CD4-positive, alpha-beta memory T cell (primary cell): ENCODE results near the gene GOLGA8B. TPM values are rescaled to one million over a fixed set of nuclear protein-coding genes. Genes with fewer than 3 reads are reported as not detected.
"Not testable (repeated sequence)": the region's sequence is repeated elsewhere in the genome, so short reads cannot be mapped to it uniquely, and the experiment has no call there.

ENCODE experiments used
- CTCF ChIA-PET: fragments of 350-600 bp; sonication (Branson Sonifier 250); formaldehyde crosslinking; loops from one replicate; lab custom pipeline; 2021; ENCODE audit warnings: inconsistent platforms; ENCODE audit not compliant: partially characterized antibody; lab: Charles Lee
- POLR2A ChIA-PET: fragments of 350-600 bp; sonication (Branson Sonifier 250); formaldehyde crosslinking; loops from one replicate; lab custom pipeline; 2021; ENCODE audit not compliant: partially characterized antibody; lab: Charles Lee
- DNase-seq, 5 donors: peaks; one replicate each; pipeline versions ENCODE4 v3.0.0 to v3.0.0-alpha.2; 2020 to 2022; ENCODE audit warnings: mixed read lengths in 1 of 5
- H3K27ac ChIP-seq: one replicate; pipeline ENCODE4 v1.7.0; 2013; ENCODE audit warnings: low read depth, low read length
- H3K27me3 ChIP-seq: 2 replicates; pipeline ENCODE4 v1.7.0; 2013; ENCODE audit warnings: mild to moderate bottlenecking, low read length, moderate library complexity; ENCODE audit not compliant: insufficient read depth
- H3K36me3 ChIP-seq: 2 replicates; pipeline ENCODE4 v1.7.0; 2013; ENCODE audit warnings: mild to moderate bottlenecking, low read length, moderate library complexity; ENCODE audit not compliant: insufficient read depth
- H3K4me1 ChIP-seq: 2 replicates; pipeline ENCODE4 v1.7.0; 2013; ENCODE audit warnings: mild to moderate bottlenecking, low read length, moderate library complexity; ENCODE audit not compliant: insufficient read depth
- H3K4me3 ChIP-seq, 2 donors: one replicate each; pipeline ENCODE4 v1.7.0; 2013; ENCODE audit warnings: low read length in 2 of 2, mild to moderate bottlenecking in 1 of 2
- H3K9me3 ChIP-seq, 2 donors: one replicate each; pipeline ENCODE4 v1.7.0; 2013; ENCODE audit warnings: low read length in 2 of 2, control low read depth in 1 of 2; ENCODE audit not compliant: control insufficient read depth in 1 of 2
- H3K27ac Mint-ChIP-seq, 7 donors: one replicate each; pipeline ENCODE4 v1.8.0; 2020 to 2021; ENCODE audit warnings: mixed read lengths in 7 of 7, mild to moderate bottlenecking in 6 of 7, inconsistent platforms in 3 of 7, moderate library complexity in 3 of 7
- H3K27me3 Mint-ChIP-seq, 2 donors: one replicate each; pipeline ENCODE4 v1.8.0; 2020 to 2021; ENCODE audit warnings: mixed read lengths in 2 of 2
- H3K36me3 Mint-ChIP-seq, 2 donors: one replicate each; pipeline ENCODE4 v1.8.0; 2020 to 2021; ENCODE audit warnings: mixed read lengths in 2 of 2, inconsistent platforms in 1 of 2, mild to moderate bottlenecking in 1 of 2
- H3K4me1 Mint-ChIP-seq, 4 donors: one replicate each; pipeline ENCODE4 v1.8.0; 2020 to 2021; ENCODE audit warnings: mixed read lengths in 4 of 4, mild to moderate bottlenecking in 1 of 4
- H3K4me3 Mint-ChIP-seq, 8 donors: one replicate each; pipeline ENCODE4 v1.8.0; 2020 to 2021; ENCODE audit warnings: mixed read lengths in 8 of 8, mild to moderate bottlenecking in 7 of 8, moderate library complexity in 6 of 8, inconsistent platforms in 3 of 8
- H3K9me3 Mint-ChIP-seq, 8 donors: one replicate each; pipeline ENCODE4 v1.8.0; 2020 to 2021; ENCODE audit warnings: mixed read lengths in 8 of 8, mild to moderate bottlenecking in 5 of 8, inconsistent platforms in 3 of 8, moderate library complexity in 1 of 8
- intact Hi-C: fragments of 100-400 bp; cut with micrococcal nuclease; formaldehyde crosslinking; loops from one replicate; pipeline ENCODE4 v1.15.1; 2023
- polyA plus RNA-seq, 2 donors: library from polyadenylated mRNA; unstranded; fragments of 300-500 nt; fragmentation: Illumina TruSeq; gene quantifications; one replicate each; pipeline ENCODE4 v1.2.3, GENCODE V29; 2021
- total RNA-seq, 2 experiments: library from RNA; stranded (reverse); gene quantifications; one replicate each; pipeline ENCODE4 v1.2.3, GENCODE V29; 2021

The GOLGA8B gene
- total and polyA plus RNA-seq, 4 experiments from 2014 or later = 4.8 to 340 (median 169) TPM

DNA sequence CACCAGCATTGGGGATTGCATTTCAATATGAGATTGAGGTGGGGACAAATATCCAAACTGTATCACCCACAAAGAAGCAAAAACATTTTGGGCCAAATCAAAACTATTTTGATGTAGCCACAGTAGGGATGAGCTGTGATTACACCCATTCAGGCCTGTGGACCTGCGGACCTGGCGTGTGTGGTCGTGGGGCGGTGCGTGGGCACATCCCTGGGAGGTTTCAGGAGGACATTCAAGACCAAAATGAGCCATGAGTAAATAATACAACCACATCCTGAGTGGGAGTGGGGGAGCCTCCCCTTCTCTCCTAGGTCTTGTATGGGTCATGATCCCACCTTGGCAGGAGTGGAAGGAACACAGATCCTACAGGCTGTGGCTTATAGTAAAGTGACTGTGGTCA is 23.7 kb downstream of the GOLGA8B start:
- H3K27ac Mint-ChIP-seq, H3K27me3 ChIP-seq: not testable (repeated sequence)

DNA sequence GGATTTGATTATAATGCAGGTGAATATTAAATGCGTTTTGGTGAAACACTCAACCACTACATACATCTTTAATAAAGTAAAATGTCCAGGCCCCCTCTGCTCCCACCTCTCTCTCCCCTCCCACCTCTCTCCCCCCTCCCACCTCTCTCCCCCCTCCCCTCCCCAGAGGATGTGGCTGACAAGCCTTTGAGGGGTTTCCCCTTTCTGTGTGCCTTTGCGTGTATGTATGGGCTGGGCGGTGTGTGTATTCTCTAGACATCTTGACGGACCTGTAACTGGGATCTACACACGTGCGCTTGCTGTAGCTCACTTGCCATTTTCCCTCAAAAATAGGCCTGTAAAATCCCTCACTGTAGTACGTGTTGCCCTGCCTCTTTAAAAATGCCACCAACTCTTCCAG is 28.3 kb downstream of the GOLGA8B start:
- H3K36me3 Mint-ChIP-seq, H3K9me3 Mint-ChIP-seq: not testable (repeated sequence)

More for the DNA sequence above, 23.7 kb downstream of the GOLGA8B start:
- H3K27me3 Mint-ChIP-seq, H3K4me1 ChIP-seq, H3K27ac ChIP-seq, DNase-seq, H3K4me3 ChIP-seq, H3K36me3 Mint-ChIP-seq, intact Hi-C loops, H3K4me3 Mint-ChIP-seq, POLR2A ChIA-PET, CTCF ChIA-PET, H3K4me1 Mint-ChIP-seq, H3K36me3 ChIP-seq, H3K9me3 Mint-ChIP-seq, H3K9me3 ChIP-seq: not testable (repeated sequence)

DNA sequence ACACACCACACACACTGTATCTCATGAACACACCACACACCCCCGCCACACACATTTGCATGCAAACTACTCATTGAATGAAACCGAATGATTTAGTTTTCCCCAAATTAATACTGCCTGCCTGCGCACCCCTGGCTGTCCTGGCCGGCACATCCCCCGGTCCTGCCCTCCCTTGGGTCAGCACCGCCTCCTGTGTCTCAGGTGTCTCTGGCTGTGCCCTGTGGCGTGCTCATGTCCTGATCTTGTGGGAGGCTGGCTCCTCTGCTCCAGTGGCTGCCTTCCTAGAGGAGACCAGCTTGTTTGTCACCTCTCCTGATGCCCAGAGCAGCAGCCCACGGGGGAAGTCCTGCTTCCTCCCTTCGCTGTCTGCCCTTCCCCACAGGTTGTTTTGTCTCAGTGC is 28.7 kb downstream of the GOLGA8B start:
- H3K4me3 ChIP-seq, H3K4me3 Mint-ChIP-seq, H3K36me3 Mint-ChIP-seq, H3K27me3 ChIP-seq, DNase-seq, H3K36me3 ChIP-seq, H3K27ac ChIP-seq, H3K27me3 Mint-ChIP-seq, H3K27ac Mint-ChIP-seq, intact Hi-C loops, H3K9me3 Mint-ChIP-seq, H3K4me1 ChIP-seq, POLR2A ChIA-PET, H3K9me3 ChIP-seq, H3K4me1 Mint-ChIP-seq, CTCF ChIA-PET: not testable (repeated sequence)

More for the DNA sequence above, 28.3 kb downstream of the GOLGA8B start:
- H3K27me3 Mint-ChIP-seq, POLR2A ChIA-PET, H3K27ac ChIP-seq, intact Hi-C loops, H3K9me3 ChIP-seq, H3K27me3 ChIP-seq, H3K4me3 ChIP-seq, H3K4me3 Mint-ChIP-seq, H3K4me1 Mint-ChIP-seq, CTCF ChIA-PET, H3K36me3 ChIP-seq, H3K4me1 ChIP-seq, H3K27ac Mint-ChIP-seq: not testable (repeated sequence)
- DNase-seq = peak in 2 of 5 donors; percentile 10 to 28

DNA sequence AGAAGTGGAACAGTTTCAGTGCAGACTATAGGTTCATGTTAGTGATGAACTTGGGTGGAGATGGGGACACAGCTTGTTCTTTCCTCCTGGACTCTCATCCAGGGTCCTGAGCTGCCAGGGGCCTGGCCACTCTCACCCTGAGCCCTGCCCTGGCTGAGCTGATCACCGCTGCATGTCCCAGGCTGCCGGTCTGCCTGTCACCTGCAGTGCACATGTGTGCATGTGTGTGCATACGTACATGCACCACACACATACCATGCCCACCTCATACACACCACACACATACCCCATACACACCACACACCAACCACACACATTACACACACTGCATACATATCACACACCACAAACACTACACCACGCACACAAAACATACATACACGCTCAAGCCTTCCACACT is 29.3 kb downstream of the GOLGA8B start:
- peak overlapping the region in 2 of 7 donors; percentile 53 to 57 for H3K27ac Mint-ChIP-seq
- intact Hi-C loops, H3K27me3 ChIP-seq, H3K27me3 Mint-ChIP-seq, DNase-seq, H3K4me3 ChIP-seq, H3K4me1 Mint-ChIP-seq, H3K36me3 Mint-ChIP-seq, POLR2A ChIA-PET, H3K27ac ChIP-seq, H3K36me3 ChIP-seq, H3K9me3 ChIP-seq, H3K4me3 Mint-ChIP-seq, H3K4me1 ChIP-seq, CTCF ChIA-PET, H3K9me3 Mint-ChIP-seq: not testable (repeated sequence)

DNA sequence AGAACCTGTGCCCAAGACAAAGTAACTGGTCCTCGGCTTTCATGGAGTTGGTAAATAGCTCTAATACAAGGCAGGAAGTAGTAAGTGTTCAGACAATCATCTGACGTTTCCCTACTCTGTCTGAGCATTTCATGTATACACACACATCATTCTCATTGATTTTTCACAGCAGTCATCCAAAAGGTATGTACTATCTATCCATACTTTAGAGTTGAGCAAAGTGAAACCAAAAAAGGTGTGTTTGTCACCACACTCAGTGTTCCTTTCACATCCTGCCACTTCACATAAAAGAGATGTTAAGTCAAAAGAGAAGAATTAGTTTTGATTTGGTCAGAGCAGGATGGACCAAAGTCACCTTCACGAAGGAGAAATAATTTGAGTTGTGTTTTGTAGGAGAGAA is 33.3 kb downstream of the GOLGA8B start:
- H3K27me3 Mint-ChIP-seq, H3K4me1 Mint-ChIP-seq, H3K9me3 Mint-ChIP-seq, intact Hi-C loops, H3K36me3 ChIP-seq, H3K36me3 Mint-ChIP-seq, H3K4me1 ChIP-seq, H3K27me3 ChIP-seq, POLR2A ChIA-PET, H3K27ac ChIP-seq, H3K4me3 ChIP-seq, H3K27ac Mint-ChIP-seq, CTCF ChIA-PET, H3K9me3 ChIP-seq, H3K4me3 Mint-ChIP-seq, DNase-seq: not testable (repeated sequence)

DNA sequence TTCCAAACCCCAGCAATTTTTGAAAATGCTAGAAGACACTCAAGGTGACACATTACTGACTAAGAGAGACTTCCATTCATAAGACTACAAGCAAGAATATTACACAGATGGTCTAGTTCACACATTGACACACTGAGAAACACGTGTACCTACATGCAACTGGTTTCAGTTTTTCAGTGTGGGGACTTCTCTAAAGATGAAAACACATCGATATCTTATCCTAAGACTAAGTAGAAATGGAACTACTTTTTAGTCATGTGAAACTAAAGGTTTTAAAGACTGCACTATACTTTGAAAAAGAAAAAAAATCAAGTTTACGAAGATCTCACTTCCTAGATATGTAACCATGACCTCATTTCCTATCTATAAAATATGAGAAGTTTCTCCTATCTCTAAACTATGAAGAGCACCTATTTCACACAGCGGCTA is 34.1 kb downstream of the GOLGA8B start:
- H3K36me3 Mint-ChIP-seq, DNase-seq, H3K9me3 ChIP-seq, H3K27me3 ChIP-seq, H3K36me3 ChIP-seq, H3K9me3 Mint-ChIP-seq, POLR2A ChIA-PET, CTCF ChIA-PET, H3K27ac ChIP-seq, H3K4me3 Mint-ChIP-seq, H3K27ac Mint-ChIP-seq, H3K4me1 ChIP-seq, H3K4me1 Mint-ChIP-seq, intact Hi-C loops, H3K4me3 ChIP-seq, H3K27me3 Mint-ChIP-seq: not testable (repeated sequence)

DNA sequence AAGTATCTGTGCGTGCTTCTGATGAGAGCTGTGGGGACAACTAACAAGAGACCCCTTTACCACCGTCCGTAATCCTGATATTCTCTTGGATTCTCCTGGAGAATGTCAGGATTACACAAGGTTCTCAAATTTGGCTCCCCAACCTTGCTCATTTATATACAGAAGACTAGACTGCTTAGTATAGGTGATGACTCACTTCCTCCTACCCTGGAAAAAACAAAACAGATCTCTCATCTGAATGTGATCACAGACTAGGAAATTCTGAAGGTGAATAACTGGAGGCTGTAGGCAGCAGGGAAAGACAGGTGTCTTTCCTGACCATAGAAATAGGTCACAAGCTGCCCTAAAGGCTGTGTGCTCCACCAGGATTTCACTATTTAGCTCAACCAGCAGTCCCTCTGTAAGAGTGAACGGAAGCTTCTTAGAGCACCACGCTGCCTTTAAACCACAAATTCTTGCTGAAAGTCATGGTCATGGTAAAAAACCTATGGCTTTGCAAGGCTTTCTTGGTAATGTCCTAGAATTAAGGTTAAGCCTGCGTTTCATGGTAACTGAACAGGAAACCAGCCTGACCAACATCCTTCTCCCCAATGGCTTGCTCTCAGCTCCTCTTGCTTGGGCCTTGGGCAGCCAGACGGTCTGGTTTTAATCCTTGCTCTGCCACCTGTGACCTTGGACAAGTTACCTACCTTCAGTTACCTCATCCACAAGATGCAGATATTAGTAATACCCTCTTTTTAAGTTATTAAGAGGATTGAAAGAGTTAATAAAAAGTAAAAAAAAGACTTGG is 39.4 kb downstream of the GOLGA8B start:
- H3K4me1 Mint-ChIP-seq, H3K36me3 ChIP-seq, H3K9me3 Mint-ChIP-seq, H3K9me3 ChIP-seq, H3K4me1 ChIP-seq, H3K4me3 ChIP-seq, intact Hi-C loops, CTCF ChIA-PET, DNase-seq, H3K36me3 Mint-ChIP-seq, H3K27ac ChIP-seq, H3K27ac Mint-ChIP-seq, H3K4me3 Mint-ChIP-seq, POLR2A ChIA-PET, H3K27me3 Mint-ChIP-seq, H3K27me3 ChIP-seq: not testable (repeated sequence)

DNA sequence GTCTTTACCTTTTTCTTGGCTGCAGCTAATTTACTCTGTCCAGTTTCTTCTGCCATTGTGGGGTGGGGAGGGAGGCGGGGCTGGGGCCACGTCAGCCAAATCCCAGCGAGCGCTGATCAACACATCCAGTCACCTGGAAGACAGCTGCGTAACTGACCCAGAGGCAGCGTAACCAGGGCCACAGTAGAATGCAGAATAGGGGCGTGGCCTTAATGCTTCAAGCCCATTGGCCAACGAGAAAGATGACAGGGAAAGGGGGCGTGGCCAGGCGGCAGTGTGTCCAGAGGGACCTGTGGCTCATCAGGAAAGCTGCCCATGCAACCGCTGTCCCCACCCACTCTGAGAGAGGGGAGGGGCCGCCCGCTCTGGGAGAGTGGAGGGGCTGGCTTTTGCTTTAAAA is 47.6 kb downstream of the GOLGA8B start:
- H3K4me3 ChIP-seq, H3K27me3 ChIP-seq, H3K36me3 ChIP-seq, CTCF ChIA-PET, H3K27ac Mint-ChIP-seq, DNase-seq, intact Hi-C loops, POLR2A ChIA-PET, H3K4me3 Mint-ChIP-seq, H3K36me3 Mint-ChIP-seq, H3K9me3 Mint-ChIP-seq, H3K27me3 Mint-ChIP-seq, H3K27ac ChIP-seq, H3K4me1 Mint-ChIP-seq, H3K4me1 ChIP-seq, H3K9me3 ChIP-seq: not testable (repeated sequence)
